MM.1S (cell line): Measurements from ENCODE around the gene DISC1.

Source experiments
- DNase-seq: peaks from one replicate; pipeline ENCODE4 v3.0.0-alpha.2; 2015
- H2AFZ ChIP-seq: fragments of 300-600 bp; sonication (generic); 2 replicates; pipeline ENCODE4 v1.6.0; 2016; ENCODE audit warnings: antibody characterized with exemption, low read length
- H3F3A ChIP-seq: fragments of 300-600 bp; sonication (generic); 2 replicates; pipeline ENCODE4 v1.6.1; 2016; ENCODE audit warnings: mild to moderate bottlenecking, antibody characterized with exemption, low read length, moderate library complexity, mixed read lengths; ENCODE audit not compliant: insufficient read depth
- H3K27ac ChIP-seq: fragments of 300-600 bp; sonication (generic); 2 replicates; pipeline ENCODE4 v1.5.1; 2016; ENCODE audit warnings: mild to moderate bottlenecking, low read length
- H3K27me3 ChIP-seq: fragments of 300-600 bp; sonication (generic); replicated peaks from 2 replicates; pipeline ENCODE4 v1.6.0; 2016; ENCODE audit warnings: low read length; ENCODE audit not compliant: insufficient read depth
- H3K36me3 ChIP-seq: fragments of 300-600 bp; sonication (generic); replicated peaks from 2 replicates; pipeline ENCODE4 v1.6.1; 2016; ENCODE audit warnings: mild to moderate bottlenecking, low read length, mixed read lengths; ENCODE audit not compliant: insufficient read depth
- H3K4me1 ChIP-seq: fragments of 300-600 bp; sonication (generic); 2 replicates; pipeline ENCODE4 v1.6.1; 2016; ENCODE audit warnings: low read length, mixed read lengths
- H3K4me2 ChIP-seq: fragments of 300-600 bp; sonication (generic); 2 replicates; pipeline ENCODE4 v1.6.0; 2016; ENCODE audit warnings: low read depth, low read length
- H3K4me3 ChIP-seq: fragments of 300-600 bp; sonication (generic); 2 replicates; pipeline ENCODE4 v1.5.1; 2016; ENCODE audit warnings: low read length, mixed read lengths
- H3K79me2 ChIP-seq: fragments of 300-600 bp; sonication (generic); 2 replicates; pipeline ENCODE4 v1.6.1; 2016; ENCODE audit warnings: mixed run types, low read length, mixed read lengths
- H3K9ac ChIP-seq: fragments of 300-600 bp; sonication (generic); 2 replicates; pipeline ENCODE4 v1.6.1; 2016; ENCODE audit warnings: low read length, mixed read lengths
- H3K9me2 ChIP-seq: fragments of 300-600 bp; sonication (generic); replicated peaks from 2 replicates; pipeline ENCODE4 v1.6.1; 2016; ENCODE audit warnings: mild to moderate bottlenecking, low read length, mixed read lengths; ENCODE audit not compliant: insufficient read depth
- H3K9me3 ChIP-seq: fragments of 300-600 bp; sonication (generic); replicated peaks from 2 replicates; pipeline ENCODE4 v1.6.1; 2016; ENCODE audit warnings: mild to moderate bottlenecking, low read length, mixed read lengths; ENCODE audit not compliant: insufficient read depth
- H4K20me1 ChIP-seq: fragments of 300-600 bp; sonication (generic); 2 replicates; pipeline ENCODE4 v1.6.1; 2016; ENCODE audit warnings: mild to moderate bottlenecking, low read length, moderate library complexity, mixed read lengths; ENCODE audit not compliant: insufficient read depth
- CTCF ChIP-seq: fragments of 300-600 bp; sonication (generic); IDR thresholded peaks from 2 replicates; pipeline ENCODE4 v1.5.1; 2016; ENCODE audit warnings: antibody characterized with exemption, low read length, mixed read lengths
- EZH2 ChIP-seq: fragments of 300-600 bp; sonication (generic); optimal IDR thresholded peaks from 2 replicates; pipeline ENCODE3; 2017; ENCODE audit warnings: low read depth, mild to moderate bottlenecking, antibody characterized with exemption, low read length, mixed read lengths
- EZH2phosphoT487 ChIP-seq: fragments of 300-600 bp; sonication (generic); IDR thresholded peaks from 2 replicates; pipeline ENCODE4 v1.6.1; 2018; ENCODE audit warnings: antibody characterized with exemption, low read length

The DISC1 gene

GRCh38 chr1:231885209-231885854 is 258.7 kb downstream of the DISC1 start:
- Histone ChIP-seq H3K4me2 (no peak overlapping the region), H3K36me3 (no peaks in the 10 kb centered on the region), H3K9me2 (no peaks in the 10 kb centered on the region), H3K27ac (no peak overlapping the region), H3K4me3 (no peak overlapping the region), H3K27me3 (no peaks in the 10 kb centered on the region), H3K79me2 (no peaks in the 10 kb centered on the region), H3K9ac (no peak overlapping the region), H3K4me1 (no peaks in the 10 kb centered on the region), H4K20me1 (no peaks in the 10 kb centered on the region), H3K9me3 (no peaks in the 10 kb centered on the region), H2AFZ (no peak overlapping the region), H3F3A (no peaks in the 10 kb centered on the region)
- TF ChIP-seq EZH2phosphoT487 (no peak), EZH2 (no peak), CTCF (no peak)
- DNase-seq: no peak

- Histone ChIP-seq H3K9ac (no peak overlapping the region), H3K9me3 (no peaks in the 10 kb centered on the region), H3K9me2 (no peaks in the 10 kb centered on the region), H3K4me1 (no peaks in the 10 kb centered on the region), H4K20me1 (no peaks in the 10 kb centered on the region), H3K79me2 (no peaks in the 10 kb centered on the region), H3F3A (no peaks in the 10 kb centered on the region), H3K27ac (no peak overlapping the region), H3K36me3 (no peaks in the 10 kb centered on the region), H3K4me3 (no peak overlapping the region), H3K4me2 (no peak overlapping the region), H2AFZ (no peak overlapping the region), H3K27me3 (no peaks in the 10 kb centered on the region)
- DNase-seq: no peak
- TF ChIP-seq EZH2phosphoT487 (no peak), EZH2 (no peak), CTCF (no peak)
These were observed 260.6 kb downstream of the DISC1 start for GRCh38 chr1:231887166-231887565.

- Histone ChIP-seq H3K36me3 (no peaks in the 10 kb centered on the region), H3K27ac (no peak overlapping the region), H3K4me1 (no peaks in the 10 kb centered on the region), H3K9ac (no peak overlapping the region), H3K9me3 (no peaks in the 10 kb centered on the region), H3K4me2 (no peak overlapping the region), H3K9me2 (no peaks in the 10 kb centered on the region), H3K79me2 (no peaks in the 10 kb centered on the region), H4K20me1 (no peaks in the 10 kb centered on the region), H3K4me3 (no peak overlapping the region), H2AFZ (no peak overlapping the region), H3K27me3 (no peaks in the 10 kb centered on the region), H3F3A (no peaks in the 10 kb centered on the region)
- no peak for DNase-seq
- TF ChIP-seq CTCF: no peak
- TF ChIP-seq EZH2phosphoT487: no peak
- no peak for TF ChIP-seq EZH2
These were observed 261.3 kb downstream of the DISC1 start for GRCh38 chr1:231887866-231888265.
